Stimulated activated CD8-positive, alpha-beta memory T cell treated with anti-CD3 and anti-CD28 coated beads, Interleukin-12 subunit alpha, Interleukin-12 subunit beta, amount 100 ng/mL, for 1 hour (primary cell): ENCODE data around the gene LSMEM2.
"Not testable (repeated sequence)": the region's sequence is repeated elsewhere in the genome, so short reads cannot be mapped to it uniquely, and the experiment has no call there.

Source experiments
- DNase-seq: peaks from one replicate; pipeline ENCODE4 v3.0.0-alpha.2; 2020; ENCODE audit warnings: low read depth

The LSMEM2 gene

DNA sequence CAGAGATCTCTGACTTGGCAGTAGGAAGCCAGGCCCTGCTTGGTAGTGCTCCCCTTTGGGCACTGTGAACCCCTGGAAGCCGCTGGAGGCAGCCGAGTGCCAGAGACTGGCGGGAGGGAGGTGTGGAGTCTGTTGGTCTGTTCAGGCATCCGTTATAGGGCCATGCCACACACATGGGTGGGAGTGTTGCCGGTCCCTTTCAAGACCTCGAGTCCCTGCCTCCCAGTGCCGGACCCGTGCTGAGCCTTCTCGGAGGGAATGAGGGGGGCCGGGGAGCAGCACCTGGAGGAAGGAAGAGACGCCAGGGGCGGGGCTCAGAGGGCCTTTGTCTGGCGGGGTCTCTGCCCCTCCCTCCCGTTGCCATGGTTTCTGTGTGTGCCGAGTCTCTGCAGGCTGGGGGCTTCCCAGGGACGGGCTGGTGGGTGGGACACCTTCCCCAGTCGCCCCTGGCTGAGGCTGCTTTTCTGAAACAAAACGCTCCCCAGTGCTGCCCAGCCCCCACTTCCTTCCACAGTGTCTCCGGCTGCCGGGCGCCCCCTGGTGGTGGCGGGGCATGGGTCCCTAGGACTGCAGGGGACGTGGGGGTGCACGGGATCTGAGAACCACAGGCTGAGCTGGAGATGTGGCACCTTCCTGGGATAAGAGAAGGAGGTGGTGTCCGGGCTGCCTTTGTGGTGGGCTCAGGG, 32.9 kb upstream of the LSMEM2 start:
- peak; percentile 92 for DNase-seq

DNA sequence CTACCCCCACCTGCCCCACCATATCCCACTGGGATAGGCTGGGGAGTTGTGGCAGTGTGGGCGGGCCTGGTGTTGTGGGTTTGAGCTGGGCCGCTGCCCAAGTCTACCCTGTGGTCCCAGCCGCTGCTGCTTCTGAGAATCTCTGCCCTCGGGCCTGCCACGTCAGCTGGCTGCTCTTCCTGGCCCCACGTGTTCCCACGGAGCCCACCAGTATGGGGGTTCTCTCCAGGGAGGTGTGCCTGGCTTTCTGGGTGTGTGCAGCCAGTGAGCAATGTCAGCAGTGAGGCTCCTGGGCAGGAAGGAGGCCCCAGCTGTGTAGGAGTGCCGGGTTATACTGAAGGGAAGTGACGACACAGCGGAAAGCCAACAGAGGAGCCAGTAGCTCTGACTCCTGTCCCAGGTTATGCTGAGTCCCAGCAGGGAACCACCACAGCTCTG, 32.4 kb upstream of the LSMEM2 start:
- peak; percentile 72 for DNase-seq

DNA sequence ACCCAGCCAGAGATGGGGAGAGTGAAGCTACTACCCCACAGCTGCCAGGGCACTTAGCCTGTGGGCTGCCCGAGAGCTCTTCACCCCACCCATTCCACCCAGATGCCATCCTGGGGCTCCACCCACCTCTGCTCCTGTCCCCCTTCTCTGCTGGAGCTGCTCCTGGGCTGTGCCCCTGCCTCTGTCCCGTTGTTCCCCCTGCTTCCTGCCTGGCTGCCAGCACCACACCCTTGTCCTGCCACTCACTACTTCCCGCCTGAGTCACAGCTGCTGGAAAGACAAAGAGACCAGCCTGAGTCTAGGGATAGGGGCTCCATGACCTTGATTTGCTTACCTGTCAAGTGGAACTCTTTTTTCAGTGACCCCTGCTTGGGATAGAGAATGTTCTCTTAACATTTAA, 30.5 kb upstream of the LSMEM2 start:
- DNase-seq, result no peak

DNA sequence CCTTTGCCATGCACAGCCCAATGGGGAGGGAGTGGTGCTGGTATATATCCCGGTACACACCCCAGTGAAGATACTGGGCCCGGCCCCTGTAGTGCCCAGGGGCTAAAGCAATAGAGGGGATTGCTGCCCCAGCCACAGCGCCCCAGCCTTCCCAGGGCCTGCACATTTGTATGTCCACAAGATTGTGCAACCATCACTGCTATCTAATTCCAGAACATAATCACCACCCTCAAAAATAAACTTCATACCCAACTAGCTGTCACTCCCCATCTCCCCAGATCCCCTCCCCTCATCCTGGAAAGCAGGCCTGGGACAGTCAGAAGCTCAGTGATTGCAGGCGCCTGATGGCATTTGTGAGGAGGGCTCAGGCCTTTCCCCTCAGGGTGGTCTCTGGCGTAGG, 29.4 kb upstream of the LSMEM2 start:
- no peak for DNase-seq

DNA sequence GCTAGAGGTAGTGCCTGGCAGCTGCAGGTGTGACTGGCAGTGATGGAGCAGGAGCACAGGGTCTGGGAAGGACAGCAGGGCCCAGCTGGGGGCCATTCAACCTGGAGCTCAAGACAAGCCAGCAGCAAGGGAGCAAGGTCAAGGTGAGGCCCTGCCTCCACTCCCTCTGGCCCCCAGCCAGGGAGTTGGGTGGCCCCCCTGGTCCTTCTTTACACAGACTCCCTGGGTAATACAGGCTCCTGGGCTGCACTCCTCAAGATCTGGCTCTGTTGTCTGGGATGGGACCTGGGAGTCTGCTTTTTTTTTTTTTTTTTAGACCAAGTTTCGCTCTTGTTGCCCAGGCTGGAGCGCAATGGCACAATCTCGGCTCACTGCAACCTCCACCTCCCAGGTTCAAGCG, 28.4 kb upstream of the LSMEM2 start:
- no peak for DNase-seq

DNA sequence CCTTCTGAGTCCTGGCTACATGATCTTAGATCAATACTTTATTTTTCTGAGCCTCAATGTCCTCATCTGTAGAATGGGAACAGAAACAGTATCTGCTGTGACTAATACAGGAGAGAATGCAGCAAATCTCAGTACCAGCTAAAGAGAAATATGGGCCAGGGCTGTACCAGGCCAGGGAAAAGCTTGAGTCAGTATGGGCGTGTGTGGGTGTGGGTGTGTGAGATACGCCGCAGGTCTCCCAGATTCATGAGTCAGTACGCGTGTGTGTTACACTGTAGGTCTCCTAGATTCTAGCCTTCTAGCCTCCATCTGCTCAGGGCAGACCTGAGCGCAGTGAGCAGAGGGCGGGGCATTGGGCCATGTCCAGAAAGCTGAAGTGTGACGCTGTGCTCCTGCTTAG, 27.7 kb upstream of the LSMEM2 start:
- no peak for DNase-seq

DNA sequence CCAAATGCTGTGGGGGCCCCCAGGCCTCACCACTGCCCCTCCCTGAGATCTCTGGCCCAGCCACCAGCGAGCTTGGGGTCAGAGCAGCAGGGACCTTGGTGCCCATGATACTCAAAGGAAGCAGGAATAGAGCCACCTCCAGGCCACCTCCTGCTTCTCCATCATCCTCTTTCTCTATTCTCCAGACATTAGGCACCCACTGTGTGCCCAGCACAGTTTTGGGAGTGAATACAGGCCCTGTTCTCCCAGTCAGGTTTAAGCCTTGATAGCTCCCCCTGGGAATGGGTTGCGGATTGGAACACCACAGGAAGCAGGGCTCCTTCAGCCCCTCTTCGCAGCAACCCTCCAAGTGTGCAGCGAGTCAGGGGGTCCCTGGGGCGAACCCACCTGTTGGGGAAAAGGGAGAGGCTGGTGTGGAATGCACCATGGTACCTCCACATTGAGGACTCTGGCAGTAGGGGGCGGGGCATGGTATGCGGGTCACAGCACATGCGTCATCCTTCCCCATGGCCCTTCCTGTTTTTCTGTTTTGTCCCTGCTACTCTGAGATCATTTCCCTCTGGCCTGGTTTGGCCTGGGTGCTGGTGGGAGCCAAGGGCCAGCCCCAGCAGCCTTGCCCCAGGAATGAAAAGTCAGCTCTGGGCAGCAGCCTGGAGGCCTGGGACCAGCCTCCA, 24.2 kb upstream of the LSMEM2 start:
- DNase-seq, result no peak

DNA sequence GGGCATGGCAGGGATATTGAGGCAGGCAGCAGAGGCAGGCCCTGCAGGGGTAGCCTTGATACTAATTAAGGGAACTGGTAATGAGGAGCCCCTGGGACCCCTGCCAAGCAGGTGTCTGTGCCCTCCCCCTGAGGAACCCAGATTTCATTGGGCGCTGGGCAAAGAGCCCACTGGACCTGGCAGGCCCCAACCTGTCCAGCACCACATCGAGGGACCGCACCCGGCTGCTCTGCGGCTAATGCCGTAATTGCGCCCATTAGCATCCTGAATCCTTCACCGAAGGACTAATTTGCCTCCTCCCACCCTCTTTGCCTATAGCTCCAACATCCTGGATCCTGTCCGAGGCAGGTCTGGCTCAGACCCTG, 23.7 kb upstream of the LSMEM2 start:
- no peak for DNase-seq

DNA sequence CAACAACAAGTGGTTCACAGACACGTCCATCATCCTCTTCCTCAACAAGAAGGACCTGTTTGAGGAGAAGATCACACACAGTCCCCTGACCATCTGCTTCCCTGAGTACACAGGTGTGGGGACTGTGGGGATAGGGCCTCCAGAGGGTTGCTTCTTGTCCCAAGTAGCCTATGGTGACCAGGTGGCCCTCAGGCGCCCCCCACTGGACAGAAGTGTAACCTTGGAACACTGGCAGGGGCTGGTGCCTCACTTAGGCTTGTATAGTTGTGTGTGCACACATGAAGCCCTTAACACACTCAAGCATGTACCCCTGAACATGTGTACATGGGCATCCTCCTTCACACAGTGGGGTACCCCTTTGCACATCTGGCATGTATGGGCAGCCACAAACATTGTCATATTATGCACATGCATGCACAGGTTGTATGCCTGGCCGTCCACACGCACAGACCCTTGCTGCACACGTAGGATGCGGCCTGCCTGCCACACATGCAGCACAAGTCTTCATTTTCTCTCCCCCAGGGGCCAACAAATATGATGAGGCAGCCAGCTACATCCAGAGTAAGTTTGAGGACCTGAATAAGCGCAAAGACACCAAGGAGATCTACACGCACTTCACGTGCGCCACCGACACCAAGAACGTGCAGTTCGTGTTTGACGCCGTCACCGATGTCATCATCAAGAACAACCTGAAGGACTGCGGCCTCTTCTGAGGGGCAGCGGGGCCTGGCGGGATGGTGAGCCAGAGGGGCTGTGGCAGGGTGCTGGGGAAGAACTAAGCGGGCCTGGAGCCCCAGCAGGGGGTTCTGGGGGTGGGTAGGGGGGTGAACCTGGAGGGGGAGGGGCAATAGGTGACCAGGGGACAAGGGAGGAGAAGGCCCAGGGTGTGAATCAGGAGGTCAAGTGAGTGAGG, 21.7 kb upstream of the LSMEM2 start:
- no peak for DNase-seq

DNA sequence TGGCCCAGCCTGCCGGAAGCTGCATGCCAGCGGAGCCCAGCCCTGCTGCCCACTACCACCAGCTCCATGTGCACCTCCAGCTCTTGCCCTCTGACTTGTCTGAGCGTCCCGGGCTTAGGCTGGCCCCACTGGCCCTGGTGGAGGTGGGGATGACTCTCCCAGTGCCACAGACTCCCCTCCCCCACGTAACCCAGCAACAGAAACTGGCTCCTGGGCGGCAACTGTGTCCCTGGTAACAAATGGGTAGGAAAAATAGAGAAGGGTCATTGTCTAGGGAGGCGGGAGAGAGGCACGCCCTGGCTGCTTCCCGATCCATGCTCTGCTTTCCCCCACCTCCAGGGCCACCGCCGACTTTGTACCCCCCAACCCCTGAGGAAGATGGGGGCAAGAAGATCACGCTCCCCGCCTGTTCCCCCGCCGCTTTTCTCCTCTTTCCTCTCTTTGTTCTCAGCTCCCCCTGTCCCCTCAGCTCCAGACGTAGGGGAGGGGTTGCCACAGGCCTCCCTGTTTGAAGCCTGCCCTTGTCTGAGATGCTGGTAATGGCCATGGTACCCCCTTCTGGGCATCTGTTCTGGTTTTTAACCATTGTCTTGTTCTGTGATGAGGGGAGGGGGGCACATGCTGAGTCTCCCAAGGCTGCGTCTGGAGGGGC, 20.7 kb upstream of the LSMEM2 start:
- no peak for DNase-seq

DNA sequence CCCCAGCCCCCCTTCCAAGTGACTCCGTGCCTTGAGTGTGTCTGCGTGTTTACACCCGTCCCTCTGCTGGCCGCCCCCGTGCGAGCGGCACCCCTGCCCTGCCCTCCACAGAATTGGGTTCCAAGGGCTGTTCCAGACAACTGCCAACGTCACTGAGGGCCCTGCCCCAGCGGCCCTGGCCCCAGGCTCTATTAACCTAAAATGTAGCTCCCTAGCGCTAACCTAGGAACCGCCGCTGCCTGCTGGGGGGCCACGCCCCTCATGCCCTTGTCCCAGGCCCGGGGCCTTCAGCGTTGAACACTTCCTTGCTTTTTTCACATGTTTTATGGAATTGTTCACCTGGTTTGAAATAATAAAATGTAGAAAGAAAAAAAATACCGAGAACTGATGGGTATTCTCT, 19.9 kb upstream of the LSMEM2 start:
- no peak for DNase-seq

DNA sequence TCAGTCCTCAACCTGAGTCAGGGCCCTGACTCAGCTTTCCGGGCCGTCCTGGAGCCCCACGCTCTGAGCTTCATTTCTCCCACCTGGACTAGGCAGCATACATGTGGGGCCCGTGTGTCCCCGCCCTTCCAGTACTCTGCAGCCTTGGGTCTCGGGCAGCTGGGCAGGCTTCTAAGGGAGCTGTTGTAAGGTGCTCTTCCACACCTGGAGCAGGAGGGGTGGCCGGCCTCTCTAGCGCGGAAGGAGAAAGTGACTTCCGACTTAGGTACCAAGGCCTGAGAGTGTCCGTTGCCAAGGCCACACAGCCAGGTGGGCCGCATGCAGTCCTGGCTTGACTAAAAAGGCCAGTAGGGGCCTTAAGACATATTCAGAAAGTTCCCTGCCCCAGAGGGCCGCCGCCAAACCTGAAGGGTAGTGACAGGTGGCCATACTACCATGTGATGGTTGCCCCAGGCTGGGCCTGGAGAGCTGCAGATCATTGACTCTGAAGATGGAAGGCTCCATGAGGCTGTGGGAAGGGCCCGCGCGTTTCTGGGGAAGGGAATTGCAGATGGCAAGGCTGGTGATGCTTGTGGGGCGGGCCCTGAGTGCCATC, 19.4 kb upstream of the LSMEM2 start:
- DNase-seq, result no peak

DNA sequence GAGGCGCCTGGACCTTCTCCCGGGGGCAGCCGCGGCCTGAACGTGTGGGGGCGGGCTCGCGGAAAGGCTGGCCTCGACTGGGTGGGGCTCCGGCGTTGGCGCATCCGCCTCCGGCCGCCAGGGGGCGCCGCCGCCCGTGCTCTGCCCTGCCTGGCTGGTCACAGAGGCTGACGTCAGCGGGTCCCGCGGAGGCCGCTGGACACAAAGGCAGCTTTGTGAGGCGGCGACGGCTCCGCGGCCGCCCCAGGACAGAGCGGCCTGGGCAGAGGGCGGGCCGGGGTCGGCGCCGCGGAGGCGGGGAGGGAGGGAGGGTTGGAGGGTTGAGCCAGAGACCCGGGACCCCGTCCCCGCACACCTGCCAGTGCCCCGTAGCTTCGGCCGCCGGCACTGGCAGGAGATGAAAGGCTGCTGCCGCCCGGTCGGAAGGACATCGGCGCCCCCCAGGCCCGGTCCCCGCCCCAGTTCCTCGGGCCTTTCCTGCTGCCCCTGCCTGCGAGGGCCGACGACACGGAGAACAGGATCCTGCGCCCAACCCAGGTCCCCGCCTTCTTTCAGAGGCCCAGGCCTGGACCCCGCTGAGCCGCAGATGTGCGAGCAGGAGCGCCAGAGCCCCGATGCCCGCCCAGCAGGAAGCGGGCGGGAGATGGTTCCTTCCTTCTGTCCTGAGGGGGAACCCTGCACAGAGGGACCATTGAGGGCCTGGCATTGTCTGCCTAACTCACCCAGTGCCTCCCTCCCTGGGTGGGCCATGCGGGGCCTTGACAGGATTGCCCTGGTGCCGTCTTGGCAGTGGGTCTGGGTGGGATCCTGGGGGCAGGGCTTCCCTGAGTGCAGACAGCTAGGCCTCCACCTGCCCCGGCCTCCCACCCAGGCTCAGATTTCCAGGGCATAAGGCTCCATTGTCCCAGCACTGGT, 18.6 kb upstream of the LSMEM2 start:
- peak; percentile 68 for DNase-seq

DNA sequence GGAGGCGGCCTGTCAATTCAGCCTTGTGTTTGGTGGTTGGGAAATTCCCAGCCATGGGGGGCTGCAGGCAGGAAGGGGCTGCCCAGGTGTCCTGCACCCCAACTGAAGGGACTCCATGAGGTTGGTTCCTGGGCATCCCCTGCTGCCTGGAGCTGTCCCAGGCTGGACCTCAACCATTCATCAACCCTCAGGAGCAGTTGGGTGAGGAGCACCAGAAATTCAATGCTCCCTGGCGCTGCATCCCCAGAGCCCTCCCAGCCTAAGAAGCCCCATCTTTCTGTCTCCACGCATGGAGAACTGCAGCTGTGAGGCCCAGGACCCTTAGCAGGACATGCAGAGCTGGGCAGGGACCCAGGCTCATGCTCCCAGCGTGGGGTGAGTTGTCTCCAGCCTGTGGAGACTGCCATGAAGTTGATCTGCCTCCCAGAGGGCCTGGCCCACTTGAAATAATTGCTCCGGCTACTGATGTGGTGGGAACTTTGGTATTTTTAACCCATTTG, 17.9 kb upstream of the LSMEM2 start:
- DNase-seq, result no peak

DNA sequence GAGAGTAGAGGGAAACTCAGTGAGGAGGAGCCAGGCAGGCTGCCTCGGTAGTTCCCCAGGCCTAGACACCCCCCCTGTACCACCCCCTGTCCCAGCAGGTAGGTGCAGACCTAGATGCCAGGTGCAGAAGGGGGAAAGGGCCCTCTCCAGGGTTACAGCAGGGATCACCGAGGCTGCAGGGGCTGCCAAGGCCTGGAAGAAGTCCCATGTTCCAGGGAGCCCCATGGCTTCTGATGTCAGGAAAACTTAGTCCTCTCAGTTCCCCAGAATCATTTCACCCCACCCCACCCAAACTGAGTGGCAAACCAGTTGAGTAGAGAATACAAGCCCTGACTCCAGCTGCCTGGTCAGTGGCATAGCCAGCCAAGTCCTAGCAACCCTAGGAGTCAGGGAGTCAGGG, 17.4 kb upstream of the LSMEM2 start:
- no peak for DNase-seq

DNA sequence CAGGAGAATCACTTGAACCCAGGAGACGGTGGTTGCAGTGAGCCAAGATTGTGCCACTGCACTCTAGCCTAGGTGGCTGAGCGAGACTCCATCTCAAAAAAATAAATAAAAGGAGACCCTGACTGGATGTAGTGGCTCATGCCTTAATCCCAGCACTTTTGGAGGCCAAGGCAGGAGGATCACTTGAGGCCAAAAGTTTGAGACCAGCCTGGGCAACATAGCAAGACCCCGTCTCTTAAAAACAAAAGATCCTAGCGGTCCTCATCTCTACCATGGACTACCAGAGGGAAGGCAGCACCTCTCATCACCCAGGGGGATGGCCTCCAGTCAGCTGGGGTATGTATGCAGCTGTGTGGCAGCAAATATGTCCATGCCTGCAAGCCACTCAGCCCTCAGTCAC, 16.7 kb upstream of the LSMEM2 start:
- not testable (repeated sequence) for DNase-seq

DNA sequence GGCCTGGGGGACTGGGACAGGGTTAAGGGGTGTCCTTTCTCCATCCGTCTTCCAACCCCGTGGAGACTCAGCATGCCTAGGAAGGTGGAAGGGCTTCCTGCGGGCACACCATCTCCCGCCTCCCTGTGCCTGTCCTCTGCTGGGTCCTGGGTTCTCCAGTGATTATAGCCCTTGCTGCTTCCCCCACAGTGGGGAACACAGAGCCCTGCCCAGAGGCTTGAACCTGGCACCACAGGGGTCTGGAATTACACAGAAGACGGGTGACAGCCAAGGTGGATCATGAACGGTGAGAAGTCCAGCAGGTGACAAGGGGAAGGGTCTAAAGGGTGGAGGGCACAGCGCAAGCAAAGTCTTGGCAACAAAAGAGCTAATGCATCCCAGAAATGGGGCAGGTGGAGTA, 16.1 kb upstream of the LSMEM2 start:
- no peak for DNase-seq

DNA sequence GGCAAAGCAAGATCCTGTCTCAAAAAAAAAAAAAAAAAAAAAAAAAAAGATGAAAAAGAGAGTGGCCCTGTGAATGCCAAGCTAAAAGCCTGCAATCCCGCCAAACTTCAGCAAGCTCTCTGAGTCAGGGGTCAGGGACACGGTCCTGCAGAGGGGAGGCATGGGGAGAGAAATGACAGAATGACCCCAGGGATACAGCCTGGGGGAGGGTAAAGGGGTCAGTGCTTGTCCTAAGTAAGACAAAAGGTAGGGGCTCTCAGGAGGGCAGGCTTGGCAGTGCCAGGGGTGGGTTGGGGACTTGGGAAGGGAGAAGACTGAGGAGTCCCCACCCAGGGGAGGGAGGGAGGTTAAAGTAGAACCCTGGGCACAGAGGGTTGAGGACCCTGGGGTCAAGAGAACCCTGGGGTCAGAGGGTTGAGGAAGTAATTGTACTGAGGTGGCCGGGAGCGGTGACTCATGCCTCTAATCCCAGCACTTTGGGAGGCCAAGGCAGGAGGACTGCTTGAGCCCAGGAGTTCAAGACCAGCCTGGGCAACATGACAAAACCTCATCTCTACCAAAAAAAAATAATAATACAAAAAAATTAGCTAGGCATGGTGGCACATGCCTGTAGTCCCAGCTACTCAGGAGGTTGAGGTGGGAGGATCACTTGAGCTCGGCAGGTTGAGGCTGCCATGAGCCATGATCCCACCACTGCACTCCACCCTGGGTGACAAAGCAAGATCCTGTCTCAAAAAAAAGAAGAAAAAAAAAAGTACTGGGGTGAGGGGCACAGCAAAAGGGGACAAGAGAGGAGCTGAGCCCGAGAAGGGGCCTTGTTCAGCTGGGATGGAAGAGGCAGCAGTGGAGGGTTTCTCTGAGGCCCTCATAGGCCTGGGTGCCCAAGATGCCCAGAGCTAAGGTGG, 15.2 kb upstream of the LSMEM2 start:
- no peak for DNase-seq

DNA sequence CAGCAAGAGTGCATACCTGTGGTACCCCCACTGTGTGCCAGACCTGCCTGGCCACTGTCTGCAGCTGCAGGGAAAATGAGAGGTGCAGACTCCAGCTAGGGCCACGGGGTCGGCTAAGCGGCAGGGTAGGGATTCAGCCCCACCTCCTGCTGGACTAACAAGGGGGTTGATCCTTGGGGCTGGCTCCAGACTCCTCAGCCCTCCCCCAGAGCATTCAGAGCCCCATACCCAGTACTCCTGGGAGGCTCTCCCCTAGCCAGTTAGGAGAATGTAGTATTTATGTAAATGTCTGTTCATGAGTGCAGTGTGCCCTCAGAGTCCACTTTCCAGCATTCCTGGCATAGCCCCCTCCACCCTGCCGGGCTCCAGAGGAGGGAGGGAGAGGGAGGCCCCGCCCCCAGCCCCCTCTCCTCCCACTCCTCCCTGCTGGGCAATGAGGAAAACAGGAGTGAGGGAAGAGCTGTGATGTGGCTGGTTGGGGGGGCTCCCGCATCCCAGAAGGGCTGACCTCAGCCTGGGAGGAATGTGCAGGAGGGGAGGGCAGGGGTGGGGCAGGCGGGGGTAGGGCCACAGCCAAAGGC, 14.4 kb upstream of the LSMEM2 start:
- DNase-seq, result no peak
